GM12891 (cell line): ENCODE data around the gene PLEKHD1.

ENCODE experiments used
- POLR2A ChIP-seq: IDR thresholded peaks from 2 replicates; pipeline ENCODE4 v1.6.1; 2011; ENCODE audit warnings: low read depth, low read length, control low read depth
- POU2F2 ChIP-seq: IDR thresholded peaks from 2 replicates; pipeline ENCODE4 v1.6.1; 2011; ENCODE audit warnings: low read depth, mild to moderate bottlenecking, control low read depth, low read length, moderate library complexity

DNA sequence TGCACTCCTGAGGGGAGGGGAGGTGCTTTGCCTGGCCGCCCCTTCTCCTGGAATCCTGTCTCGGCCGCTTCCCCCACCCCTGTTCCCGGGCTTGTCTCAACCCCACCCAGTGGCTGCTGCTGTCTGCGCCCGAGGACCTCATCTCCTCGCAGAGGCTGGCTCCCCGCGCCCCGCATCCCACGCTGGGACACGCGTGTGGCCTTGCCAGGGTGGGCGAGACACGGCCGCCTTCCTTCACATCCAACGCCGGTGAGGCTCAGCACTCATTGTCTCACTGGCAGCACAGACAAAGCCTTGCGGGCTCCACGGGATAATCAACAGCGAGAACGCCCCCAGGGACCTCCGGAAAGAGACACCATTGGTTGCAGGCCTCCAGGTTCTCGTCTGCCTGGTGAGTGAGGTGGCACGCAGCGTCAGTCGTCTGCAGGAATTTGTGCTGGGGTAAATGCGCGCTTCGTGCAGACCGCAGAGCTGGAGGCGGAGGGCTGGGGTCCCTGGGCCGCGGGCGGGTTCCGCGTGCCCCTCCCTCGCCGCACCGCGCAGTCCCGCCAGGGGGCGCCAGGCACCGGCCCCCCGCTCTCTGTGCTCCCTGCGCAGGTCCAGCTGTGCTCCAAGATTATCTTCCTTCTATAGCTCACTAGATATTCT is 63.3 kb downstream of the PLEKHD1 start:
- TF ChIP-seq POLR2A (no peak), POU2F2 (no peak)
